Peyer's patch (tissue), 4 donors: ENCODE results near the gene MRAP.

ENCODE experiments used
- POLR2A ChIP-seq, 2 donors: fragments of 450-650 bp; IDR thresholded peaks; one replicate each; pipeline ENCODE4 v1.5.1; 2017; ENCODE audit warnings: antibody characterized with exemption in 2 of 2, mild to moderate bottlenecking in 2 of 2, moderate library complexity in 2 of 2
- TF ChIP-seq, protein P1 (sequence below), 6 experiments: fragments of 450-650 bp in 4 of 6; fragments of 200-600 bp in 2 of 6; sonication (generic) in 1 of 6; IDR thresholded peaks; one replicate each; pipeline ENCODE4 v1.5.1; 2017 to 2019; ENCODE audit warnings: antibody characterized with exemption in 6 of 6, mild to moderate bottlenecking in 3 of 6, moderate library complexity in 1 of 6

DNA sequence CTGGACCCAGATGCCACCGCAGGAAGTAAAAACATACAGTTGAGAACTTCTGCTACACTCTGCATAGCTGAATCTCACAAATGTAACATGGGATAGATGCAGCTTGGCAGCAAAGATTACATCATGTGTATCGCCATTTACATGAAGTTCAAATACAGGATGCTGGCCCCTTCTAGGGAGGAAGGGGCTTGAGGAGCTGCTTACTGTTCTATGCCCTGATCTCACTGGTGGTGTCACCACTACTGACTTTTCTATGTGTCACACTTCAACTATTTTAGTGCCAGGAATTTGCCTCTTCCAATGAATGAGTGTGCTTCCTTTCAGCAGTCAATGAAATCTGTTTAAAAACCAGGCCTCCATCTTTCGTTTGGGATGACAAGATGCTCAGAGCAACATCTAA, 31.1 kb downstream of the MRAP start:
- TF ChIP-seq, protein P1, sequence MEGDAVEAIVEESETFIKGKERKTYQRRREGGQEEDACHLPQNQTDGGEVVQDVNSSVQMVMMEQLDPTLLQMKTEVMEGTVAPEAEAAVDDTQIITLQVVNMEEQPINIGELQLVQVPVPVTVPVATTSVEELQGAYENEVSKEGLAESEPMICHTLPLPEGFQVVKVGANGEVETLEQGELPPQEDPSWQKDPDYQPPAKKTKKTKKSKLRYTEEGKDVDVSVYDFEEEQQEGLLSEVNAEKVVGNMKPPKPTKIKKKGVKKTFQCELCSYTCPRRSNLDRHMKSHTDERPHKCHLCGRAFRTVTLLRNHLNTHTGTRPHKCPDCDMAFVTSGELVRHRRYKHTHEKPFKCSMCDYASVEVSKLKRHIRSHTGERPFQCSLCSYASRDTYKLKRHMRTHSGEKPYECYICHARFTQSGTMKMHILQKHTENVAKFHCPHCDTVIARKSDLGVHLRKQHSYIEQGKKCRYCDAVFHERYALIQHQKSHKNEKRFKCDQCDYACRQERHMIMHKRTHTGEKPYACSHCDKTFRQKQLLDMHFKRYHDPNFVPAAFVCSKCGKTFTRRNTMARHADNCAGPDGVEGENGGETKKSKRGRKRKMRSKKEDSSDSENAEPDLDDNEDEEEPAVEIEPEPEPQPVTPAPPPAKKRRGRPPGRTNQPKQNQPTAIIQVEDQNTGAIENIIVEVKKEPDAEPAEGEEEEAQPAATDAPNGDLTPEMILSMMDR (IDR thresholded peaks at IDR 0.05): no peak
- no peak for TF ChIP-seq POLR2A (IDR thresholded peaks at IDR 0.05)
